ENCODE measurements around the gene BACH1.

The BACH1 gene

GRCh38 chr21:29382030-29382654 lies 83.4 kb downstream of the BACH1 start:
- Histone ChIP-seq H3K27me3 (ENCODE audit: control insufficient read depth, insufficient read depth, low read length) (no peaks in the 10 kb centered on the region), H3K36me3 (ENCODE audit: control insufficient read depth, insufficient read depth, low read length) (no peaks in the 10 kb centered on the region), H3K4me1 (ENCODE audit: control insufficient read depth, insufficient read depth, low read length) (no peaks in the 10 kb centered on the region), H3K9ac (ENCODE audit: low read length) (no peak overlapping the region), H3K27ac (ENCODE audit: low read depth, low read length) (no peak overlapping the region), H3K4me3 (ENCODE audit: low read depth, low read length) (no peak overlapping the region), H3K9me3 (ENCODE audit: control insufficient read depth, insufficient read depth, low read depth, low read length) (no peaks in the 10 kb centered on the region)

- Histone ChIP-seq H3K27me3 (ENCODE audit: control insufficient read depth, insufficient read depth, low read length) (no peaks in the 10 kb centered on the region), H3K36me3 (ENCODE audit: control insufficient read depth, insufficient read depth, low read length) (no peaks in the 10 kb centered on the region), H3K9me3 (ENCODE audit: control insufficient read depth, insufficient read depth, low read depth, low read length) (no peaks in the 10 kb centered on the region), H3K27ac (ENCODE audit: low read depth, low read length) (no peak overlapping the region), H3K4me3 (ENCODE audit: low read depth, low read length) (no peak overlapping the region), H3K4me1 (ENCODE audit: control insufficient read depth, insufficient read depth, low read length) (no peaks in the 10 kb centered on the region), H3K9ac (ENCODE audit: low read length) (no peak overlapping the region)
Observed at GRCh38 chr21:29384683-29385359, 86.1 kb downstream of the BACH1 start.

- Histone ChIP-seq H3K9me3 (ENCODE audit: control insufficient read depth, insufficient read depth, low read depth, low read length) (no peaks in the 10 kb centered on the region), H3K9ac (ENCODE audit: low read length) (no peak overlapping the region), H3K27ac (ENCODE audit: low read depth, low read length) (no peak overlapping the region), H3K36me3 (ENCODE audit: control insufficient read depth, insufficient read depth, low read length) (no peaks in the 10 kb centered on the region), H3K4me3 (ENCODE audit: low read depth, low read length) (no peak overlapping the region), H3K27me3 (ENCODE audit: control insufficient read depth, insufficient read depth, low read length) (no peaks in the 10 kb centered on the region), H3K4me1 (ENCODE audit: control insufficient read depth, insufficient read depth, low read length) (no peaks in the 10 kb centered on the region)
Observed at GRCh38 chr21:29385934-29386520, 87.3 kb downstream of the BACH1 start.

GRCh38 chr21:29386803-29387202 lies 88.1 kb downstream of the BACH1 start:
- Histone ChIP-seq H3K4me1 (ENCODE audit: control insufficient read depth, insufficient read depth, low read length) (no peaks in the 10 kb centered on the region), H3K36me3 (ENCODE audit: control insufficient read depth, insufficient read depth, low read length) (no peaks in the 10 kb centered on the region), H3K9me3 (ENCODE audit: control insufficient read depth, insufficient read depth, low read depth, low read length) (no peaks in the 10 kb centered on the region), H3K4me3 (ENCODE audit: low read depth, low read length) (no peak overlapping the region), H3K27ac (ENCODE audit: low read depth, low read length) (no peak overlapping the region), H3K27me3 (ENCODE audit: control insufficient read depth, insufficient read depth, low read length) (no peaks in the 10 kb centered on the region), H3K9ac (ENCODE audit: low read length) (no peak overlapping the region)

- Histone ChIP-seq H3K4me3 (ENCODE audit: low read depth, low read length) (no peak overlapping the region), H3K4me1 (ENCODE audit: control insufficient read depth, insufficient read depth, low read length) (no peaks in the 10 kb centered on the region), H3K9me3 (ENCODE audit: control insufficient read depth, insufficient read depth, low read depth, low read length) (no peaks in the 10 kb centered on the region), H3K27me3 (ENCODE audit: control insufficient read depth, insufficient read depth, low read length) (no peaks in the 10 kb centered on the region), H3K27ac (ENCODE audit: low read depth, low read length) (no peak overlapping the region), H3K9ac (ENCODE audit: low read length) (no peak overlapping the region), H3K36me3 (ENCODE audit: control insufficient read depth, insufficient read depth, low read length) (no peaks in the 10 kb centered on the region)
Observed at GRCh38 chr21:29387598-29387997, 88.9 kb downstream of the BACH1 start.

- no peak overlapping the region for H3K9ac ChIP-seq (ENCODE audit: low read length)
- H3K27ac ChIP-seq (ENCODE audit: low read depth, low read length) = no peak overlapping the region
- H3K4me1 ChIP-seq (ENCODE audit: control insufficient read depth, insufficient read depth, low read length) = no peaks in the 10 kb centered on the region
- no peaks in the 10 kb centered on the region for H3K27me3 ChIP-seq (ENCODE audit: control insufficient read depth, insufficient read depth, low read length)
- H3K9me3 ChIP-seq (ENCODE audit: control insufficient read depth, insufficient read depth, low read depth, low read length) = no peaks in the 10 kb centered on the region
- H3K36me3 ChIP-seq (ENCODE audit: control insufficient read depth, insufficient read depth, low read length) = no peaks in the 10 kb centered on the region
- no peak overlapping the region for H3K4me3 ChIP-seq (ENCODE audit: low read depth, low read length)
Observed at GRCh38 chr21:29389136-29389535, 90.4 kb downstream of the BACH1 start.

- Histone ChIP-seq H3K9ac (ENCODE audit: low read length) (no peak overlapping the region), H3K9me3 (ENCODE audit: control insufficient read depth, insufficient read depth, low read depth, low read length) (no peaks in the 10 kb centered on the region), H3K4me1 (ENCODE audit: control insufficient read depth, insufficient read depth, low read length) (no peaks in the 10 kb centered on the region), H3K36me3 (ENCODE audit: control insufficient read depth, insufficient read depth, low read length) (no peaks in the 10 kb centered on the region), H3K27me3 (ENCODE audit: control insufficient read depth, insufficient read depth, low read length) (no peaks in the 10 kb centered on the region), H3K27ac (ENCODE audit: low read depth, low read length) (no peak overlapping the region), H3K4me3 (ENCODE audit: low read depth, low read length) (no peak overlapping the region)
Observed at GRCh38 chr21:29390778-29391177, 92.1 kb downstream of the BACH1 start.

GRCh38 chr21:29394051-29394450 lies 95.3 kb downstream of the BACH1 start:
- Histone ChIP-seq H3K9ac (ENCODE audit: low read length) (no peak overlapping the region), H3K4me3 (ENCODE audit: low read depth, low read length) (no peak overlapping the region), H3K27me3 (ENCODE audit: control insufficient read depth, insufficient read depth, low read length) (no peaks in the 10 kb centered on the region), H3K4me1 (ENCODE audit: control insufficient read depth, insufficient read depth, low read length) (no peaks in the 10 kb centered on the region), H3K27ac (ENCODE audit: low read depth, low read length) (no peak overlapping the region), H3K36me3 (ENCODE audit: control insufficient read depth, insufficient read depth, low read length) (no peaks in the 10 kb centered on the region), H3K9me3 (ENCODE audit: control insufficient read depth, insufficient read depth, low read depth, low read length) (no peaks in the 10 kb centered on the region)

Measured in HUES6 (cell line).